Measurements from ENCODE around the gene TRRAP. TPM values are rescaled to one million over a fixed set of nuclear protein-coding genes. Genes with fewer than 3 reads are reported as not detected.

TRRAP gene
- total RNA-seq, 1 experiment from 2014 or later, result 55.4 TPM

- no peaks in the 10 kb centered on the region for H3K4me1 Mint-ChIP-seq (ENCODE audit: low read depth, unreplicated experiment)
- no peaks in the 10 kb centered on the region for H3K9me3 Mint-ChIP-seq (ENCODE audit: unreplicated experiment)
- no peak overlapping the region for H3K4me3 Mint-ChIP-seq (ENCODE audit: unreplicated experiment)
- H3K36me3 Mint-ChIP-seq (ENCODE audit: insufficient read depth, unreplicated experiment), result peaks cover 69% of the 10 kb centered on the region
- Histone ChIP-seq H3K27me3 (replicated peaks; ENCODE audit: control insufficient read depth, insufficient read depth, low read length) (no peaks in the 10 kb centered on the region), H3K9me3 (no peaks in the 10 kb centered on the region), H3K4me3 (ENCODE audit: low read depth, low read length) (no peak overlapping the region), H3K36me3 (ENCODE audit: control insufficient read depth, insufficient read depth, low read length) (peaks cover 2% of the 10 kb centered on the region; the same call in 1 of the 2 replicates), H3K4me1 (no peaks in the 10 kb centered on the region)
- DNase-seq, result no peak
- intact Hi-C loops (cut with micrococcal nuclease; ENCODE audit: unreplicated experiment), result no loop called here
- no peaks in the 10 kb centered on the region for H3K27me3 Mint-ChIP-seq (ENCODE audit: insufficient read depth, unreplicated experiment)
- no TSS peak for BruUV-seq (replicated peaks)
- TF ChIP-seq CTCF (IDR thresholded peaks at IDR 0.05; ENCODE audit: insufficient read depth in 1 of 2, low read depth in 1 of 2, low read length in 1 of 2, severe bottlenecking in 1 of 2, unreplicated experiment in 1 of 2), result no peak
- no peak overlapping the region for H3K27ac Mint-ChIP-seq (ENCODE audit: unreplicated experiment)
- POLR2A ChIA-PET, result no interaction called here
- CTCF ChIA-PET, result no interaction called here
Measured at GRCh38 chr7:98913612-98914011, 35.3 kb downstream of the TRRAP start.

DNA sequence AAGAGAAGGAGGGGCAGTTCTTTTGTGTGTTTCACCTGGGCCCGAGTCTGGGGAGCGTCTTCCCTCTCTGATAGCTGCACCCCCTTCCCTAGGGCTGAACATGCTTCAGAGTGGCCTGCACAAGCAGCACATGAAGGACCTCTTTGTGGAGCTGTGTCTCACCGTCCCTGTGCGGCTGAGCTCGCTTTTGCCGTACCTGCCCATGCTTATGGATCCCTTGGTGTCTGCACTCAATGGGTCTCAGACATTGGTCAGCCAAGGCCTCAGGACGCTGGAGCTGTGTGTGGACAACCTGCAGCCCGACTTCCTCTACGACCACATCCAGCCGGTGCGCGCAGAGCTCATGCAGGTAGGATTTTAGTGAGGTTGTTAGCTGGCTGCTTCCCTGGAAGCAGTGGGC lies 39.0 kb downstream of the TRRAP start:
- intact Hi-C loops (cut with micrococcal nuclease; ENCODE audit: unreplicated experiment), result no loop called here
- H3K9me3 Mint-ChIP-seq (ENCODE audit: unreplicated experiment), result no peaks in the 10 kb centered on the region
- H3K27ac Mint-ChIP-seq (ENCODE audit: unreplicated experiment), result no peak overlapping the region
- H3K4me3 Mint-ChIP-seq (ENCODE audit: unreplicated experiment), result no peak overlapping the region
- H3K4me1 ChIP-seq, result no peaks in the 10 kb centered on the region
- no peaks in the 10 kb centered on the region for H3K4me1 Mint-ChIP-seq (ENCODE audit: low read depth, unreplicated experiment)
- no TSS peak for BruUV-seq (replicated peaks)
- TF ChIP-seq CTCF (IDR thresholded peaks at IDR 0.05; ENCODE audit: insufficient read depth in 1 of 2, low read depth in 1 of 2, low read length in 1 of 2, severe bottlenecking in 1 of 2, unreplicated experiment in 1 of 2), result no peak
- peaks cover 6% of the 10 kb centered on the region for H3K36me3 ChIP-seq (ENCODE audit: control insufficient read depth, insufficient read depth, low read length)
- H3K36me3 Mint-ChIP-seq (ENCODE audit: insufficient read depth, unreplicated experiment), result peaks cover 74% of the 10 kb centered on the region
- no peak overlapping the region for H3K4me3 ChIP-seq (ENCODE audit: low read depth, low read length)
- no peak for DNase-seq
- no peaks in the 10 kb centered on the region for H3K9me3 ChIP-seq
- CTCF ChIA-PET, result no interaction called here
- POLR2A ChIA-PET, result no interaction called here
- no peaks in the 10 kb centered on the region for H3K27me3 Mint-ChIP-seq (ENCODE audit: insufficient read depth, unreplicated experiment)
- H3K27me3 ChIP-seq (replicated peaks; ENCODE audit: control insufficient read depth, insufficient read depth, low read length), result no peaks in the 10 kb centered on the region

DNA sequence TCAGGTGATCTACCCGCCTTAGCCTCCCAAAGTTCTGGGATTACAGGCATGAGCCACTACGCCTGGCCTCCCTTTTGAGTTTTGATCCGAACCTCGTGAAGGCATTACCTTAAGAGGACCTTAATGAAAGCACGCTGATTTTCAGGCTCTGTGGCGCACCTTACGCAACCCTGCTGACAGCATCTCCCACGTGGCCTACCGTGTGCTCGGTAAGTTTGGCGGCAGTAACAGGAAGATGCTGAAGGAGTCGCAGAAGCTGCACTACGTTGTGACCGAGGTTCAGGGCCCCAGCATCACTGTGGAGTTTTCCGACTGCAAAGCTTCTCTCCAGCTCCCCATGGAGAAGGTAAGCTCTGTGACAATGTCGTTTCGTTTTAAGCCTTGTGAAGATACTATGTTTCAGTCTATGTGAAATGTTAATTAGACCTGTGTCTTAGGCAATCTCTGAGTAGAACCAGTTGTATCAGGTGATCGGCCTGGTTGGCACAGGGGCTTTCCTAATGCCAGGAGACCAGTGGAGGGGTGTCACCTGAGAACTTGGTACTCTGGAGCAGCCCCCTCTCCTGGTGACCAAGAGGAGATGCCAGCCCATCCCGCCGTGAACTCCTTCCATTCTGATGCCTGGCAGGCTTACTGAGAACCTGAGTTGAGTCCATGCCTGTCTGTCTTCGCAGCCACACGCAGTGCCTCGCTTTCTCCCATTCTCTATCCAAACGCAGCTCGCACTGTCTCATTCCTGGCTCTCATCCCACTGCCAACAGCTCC lies 43.5 kb downstream of the TRRAP start:
- Histone ChIP-seq H3K27me3 (replicated peaks; ENCODE audit: control insufficient read depth, insufficient read depth, low read length) (no peaks in the 10 kb centered on the region), H3K9me3 (no peaks in the 10 kb centered on the region), H3K4me1 (no peaks in the 10 kb centered on the region), H3K36me3 (ENCODE audit: control insufficient read depth, insufficient read depth, low read length) (peaks cover 3% of the 10 kb centered on the region; the same call in 1 of the 2 replicates), H3K4me3 (ENCODE audit: low read depth, low read length) (no peak overlapping the region)
- Mint-ChIP-seq H3K27ac (ENCODE audit: unreplicated experiment) (no peak overlapping the region), H3K36me3 (ENCODE audit: insufficient read depth, unreplicated experiment) (peaks cover 75% of the 10 kb centered on the region), H3K4me1 (ENCODE audit: low read depth, unreplicated experiment) (no peaks in the 10 kb centered on the region), H3K27me3 (ENCODE audit: insufficient read depth, unreplicated experiment) (no peaks in the 10 kb centered on the region), H3K9me3 (ENCODE audit: unreplicated experiment) (no peaks in the 10 kb centered on the region), H3K4me3 (ENCODE audit: unreplicated experiment) (no peak overlapping the region)
- POLR2A ChIA-PET, result no interaction called here
- CTCF ChIA-PET, result no interaction called here
- no TSS peak for BruUV-seq (replicated peaks)
- DNase-seq, result no peak
- no peak for TF ChIP-seq CTCF (IDR thresholded peaks at IDR 0.05; ENCODE audit: insufficient read depth in 1 of 2, low read depth in 1 of 2, low read length in 1 of 2, severe bottlenecking in 1 of 2, unreplicated experiment in 1 of 2)
- intact Hi-C loops (cut with micrococcal nuclease; ENCODE audit: unreplicated experiment), result no loop called here
